Neuronal stem cell (in vitro differentiated cells): ENCODE results near the gene NR2F6.
"Not testable (repeated sequence)": the region's sequence is repeated elsewhere in the genome, so short reads cannot be mapped to it uniquely, and the experiment has no call there.

Experiments
- DNase-seq: peaks from one replicate; pipeline ENCODE4 v3.0.0-alpha.2; 2013; ENCODE audit warnings: low spot score
- H2AFZ ChIP-seq: one replicate; pipeline ENCODE4 v1.6.1; 2013; ENCODE audit warnings: mild to moderate bottlenecking, low read length, inconsistent platforms
- H2AK5ac ChIP-seq: 2 replicates; pipeline ENCODE4 v1.6.1; 2013; ENCODE audit warnings: low read depth, mild to moderate bottlenecking, inconsistent platforms, low read length, moderate library complexity, mixed read lengths
- H2BK120ac ChIP-seq: 2 replicates; pipeline ENCODE4 v1.6.1; 2013; ENCODE audit warnings: low read depth, mild to moderate bottlenecking, inconsistent platforms, low read length, moderate library complexity, mixed read lengths
- H2BK12ac ChIP-seq: one replicate; pipeline ENCODE4 v1.6.1; 2013; ENCODE audit warnings: low read length, inconsistent platforms
- H2BK15ac ChIP-seq: 2 replicates; pipeline ENCODE4 v1.6.1; 2013; ENCODE audit warnings: mild to moderate bottlenecking, low read length, inconsistent platforms, mixed read lengths
- H2BK5ac ChIP-seq: one replicate; pipeline ENCODE4 v1.6.1; 2013; ENCODE audit warnings: inconsistent platforms, mild to moderate bottlenecking, low read length, moderate library complexity
- H3K14ac ChIP-seq: one replicate; pipeline ENCODE4 v1.6.1; 2013; ENCODE audit warnings: low read length, inconsistent platforms
- H3K18ac ChIP-seq: 2 replicates; pipeline ENCODE4 v1.6.1; 2013; ENCODE audit warnings: low read length, inconsistent platforms
- H3K23ac ChIP-seq: 2 replicates; pipeline ENCODE4 v1.6.1; 2013; ENCODE audit warnings: low read depth, mild to moderate bottlenecking, mixed read lengths, low read length, inconsistent platforms; ENCODE audit not compliant: poor library complexity
- H3K27ac ChIP-seq: replicated peaks from 3 replicates; pipeline ENCODE4 v1.5.1; 2013; ENCODE audit warnings: low read length, inconsistent platforms
- H3K27me3 ChIP-seq, 3 experiments: 2 replicates each; pipeline ENCODE4 v1.6.1; 2013; ENCODE audit warnings: low read length in 3 of 3, mild to moderate bottlenecking in 2 of 3, inconsistent platforms in 1 of 3, low read depth in 1 of 3, mixed read lengths in 1 of 3, moderate library complexity in 1 of 3; ENCODE audit not compliant: control insufficient read depth in 3 of 3, insufficient read depth in 3 of 3
- H3K36me3 ChIP-seq, 2 donors: replicated peaks in 1 of 2; 2 replicates each; pipeline ENCODE4 v1.6.1; 2013; ENCODE audit warnings: low read length in 2 of 2; ENCODE audit not compliant: control insufficient read depth in 2 of 2, insufficient read depth in 2 of 2
- H3K4ac ChIP-seq: 2 replicates; pipeline ENCODE4 v1.6.1; 2013; ENCODE audit warnings: inconsistent platforms, mild to moderate bottlenecking, low read length, moderate library complexity
- H3K4me1 ChIP-seq, 2 donors: 1 replicate in 1 of 2; 2 replicates in 1 of 2; pipeline ENCODE4 v1.6.1; 2013; ENCODE audit warnings: low read length in 2 of 2, low read depth in 1 of 2; ENCODE audit not compliant: control insufficient read depth in 2 of 2, insufficient read depth in 1 of 2
- H3K4me2 ChIP-seq: one replicate; pipeline ENCODE4 v1.6.1; 2013; ENCODE audit warnings: mild to moderate bottlenecking, low read length, inconsistent platforms; ENCODE audit not compliant: insufficient read depth, poor library complexity, severe bottlenecking
- H3K4me3 ChIP-seq, 2 donors: 2 replicates each; pipeline ENCODE4 v1.5.1; 2013; ENCODE audit warnings: low read length in 2 of 2, mild to moderate bottlenecking in 2 of 2, inconsistent platforms in 1 of 2, moderate library complexity in 1 of 2
- H3K79me1 ChIP-seq: one replicate; pipeline ENCODE4 v1.6.1; 2013; ENCODE audit warnings: low read depth, mild to moderate bottlenecking, inconsistent platforms, low read length, moderate library complexity
- H3K9ac ChIP-seq: one replicate; pipeline ENCODE4 v1.6.1; 2013; ENCODE audit warnings: mild to moderate bottlenecking, low read depth, low read length, inconsistent platforms; ENCODE audit not compliant: poor library complexity
- H3K9me3 ChIP-seq, 2 donors: replicated peaks in 1 of 2; 2 replicates each; pipeline versions ENCODE3 to v1.6.1; 2013; ENCODE audit warnings: low read length in 2 of 2, mild to moderate bottlenecking in 2 of 2, inconsistent platforms in 1 of 2, low read depth in 1 of 2, mixed read lengths in 1 of 2, moderate library complexity in 1 of 2; ENCODE audit not compliant: control insufficient read depth in 2 of 2, insufficient read depth in 1 of 2
- H4K8ac ChIP-seq: one replicate; pipeline ENCODE4 v1.6.1; 2013; ENCODE audit warnings: low read depth, mild to moderate bottlenecking, inconsistent platforms, low read length, moderate library complexity
- H4K91ac ChIP-seq: one replicate; pipeline ENCODE4 v1.6.1; 2013; ENCODE audit warnings: low read length, low read depth, mild to moderate bottlenecking, inconsistent platforms; ENCODE audit not compliant: poor library complexity
- WGBS, 2 donors: extraction: QIAGEN DNeasy Blood & Tissue Kit; methylation state at CpG; one replicate each; pipeline ENCODE4 v1.1.7; 2013; ENCODE audit warnings: missing lambda C conversion rate in 2 of 2, mixed read lengths in 1 of 2; ENCODE audit not compliant: insufficient read length in 2 of 2, insufficient replicate concordance in 1 of 2; ENCODE audit errors: extremely low coverage in 2 of 2; 5-methylcytosine and 5-hydroxymethylcytosine counted together

Gene NR2F6

GRCh38 chr19:17191736-17192135 is 54.0 kb downstream of the NR2F6 start:
- WGBS, 2 donors: no CpG with 5 or more reads among the region's 6 CpGs
- not testable (repeated sequence) for H2BK120ac ChIP-seq, H3K18ac ChIP-seq, H2AFZ ChIP-seq, H2BK15ac ChIP-seq, H3K27me3 ChIP-seq, H2BK12ac ChIP-seq, H3K4me3 ChIP-seq, DNase-seq, H3K9me3 ChIP-seq, H3K79me1 ChIP-seq, H3K4me1 ChIP-seq, H3K23ac ChIP-seq, H2AK5ac ChIP-seq, H3K4me2 ChIP-seq, H2BK5ac ChIP-seq, H3K27ac ChIP-seq, H3K4ac ChIP-seq, H4K91ac ChIP-seq, H3K14ac ChIP-seq, H3K9ac ChIP-seq, H4K8ac ChIP-seq
- peaks cover 41 to 91% of the 10 kb centered on the region in 2 donors for H3K36me3 ChIP-seq

GRCh38 chr19:17185590-17185989 is 60.1 kb downstream of the NR2F6 start:
- Histone ChIP-seq H2AK5ac (no peak overlapping the region), H3K4ac (no peak overlapping the region), H3K27ac (no peak overlapping the region), H2BK120ac (no peak overlapping the region), H3K4me2 (no peak overlapping the region), H3K27me3 (no peaks in the 10 kb centered on the region), H4K91ac (no peak overlapping the region), H3K79me1 (no peaks in the 10 kb centered on the region), H3K4me1 (no peaks in the 10 kb centered on the region), H3K9me3 (no peaks in the 10 kb centered on the region), H3K36me3 (peaks cover 30 to 90% of the 10 kb centered on the region in 2 donors), H2BK15ac (no peak overlapping the region), H2AFZ (no peak overlapping the region), H3K4me3 (no peak overlapping the region), H3K14ac (no peak overlapping the region), H3K9ac (no peak overlapping the region), H3K23ac (no peak overlapping the region), H2BK5ac (no peak overlapping the region), H4K8ac (no peak overlapping the region), H3K18ac (no peak overlapping the region), H2BK12ac (no peak overlapping the region)
- DNase-seq: no peak
- no CpG with 5 or more reads among the region's 8 CpGs for WGBS, 2 donors

DNA sequence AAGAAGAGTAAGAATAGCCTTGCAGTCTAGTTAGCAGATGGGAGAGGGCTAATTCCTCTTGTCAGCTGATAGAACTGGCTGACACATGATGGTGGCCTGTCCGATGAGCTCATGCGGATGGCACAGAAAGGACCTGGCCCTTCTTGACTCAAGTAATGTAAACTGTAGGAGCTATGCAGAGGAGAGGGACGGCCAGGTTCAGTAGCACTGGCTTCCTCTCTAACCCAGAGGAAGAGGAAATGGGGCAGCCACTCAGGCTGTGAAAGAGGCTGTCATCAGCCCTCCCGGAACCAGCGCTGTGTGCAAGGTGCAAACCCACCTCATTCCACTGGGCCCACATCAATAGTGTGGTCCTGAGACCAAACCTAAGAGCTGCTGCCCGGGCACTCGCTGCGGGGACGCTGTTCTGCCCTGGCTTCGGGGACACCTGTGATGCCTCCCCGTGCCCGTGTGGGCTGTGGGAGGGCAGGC is 61.3 kb downstream of the NR2F6 start:
- Histone ChIP-seq H3K27me3 (no peaks in the 10 kb centered on the region), H4K91ac (no peak overlapping the region), H3K4me2 (no peak overlapping the region), H3K36me3 (peaks cover 29 to 85% of the 10 kb centered on the region in 2 donors), H4K8ac (no peak overlapping the region), H3K79me1 (no peaks in the 10 kb centered on the region), H3K4ac (no peak overlapping the region), H3K27ac (no peak overlapping the region), H3K9me3 (no peaks in the 10 kb centered on the region), H3K23ac (no peak overlapping the region), H2BK5ac (no peak overlapping the region), H2BK15ac (no peak overlapping the region), H3K4me3 (no peak overlapping the region), H3K9ac (peak overlapping the region; percentile 21), H2AK5ac (peak overlapping the region; percentile 46), H2AFZ (no peak overlapping the region), H2BK120ac (no peak overlapping the region), H3K4me1 (no peaks in the 10 kb centered on the region), H3K18ac (no peak overlapping the region), H2BK12ac (no peak overlapping the region), H3K14ac (no peak overlapping the region)
- no CpG with 5 or more reads among the region's 12 CpGs for WGBS, 2 donors
- DNase-seq: no peak

- DNase-seq: no peak
- no peaks in the 10 kb centered on the region for H3K4me1 ChIP-seq
- no peak overlapping the region for H3K27ac ChIP-seq
- no peaks in the 10 kb centered on the region for H3K79me1 ChIP-seq
- H3K4ac ChIP-seq: no peak overlapping the region
- H3K9ac ChIP-seq: no peak overlapping the region
- H3K18ac ChIP-seq: no peak overlapping the region
- no peak overlapping the region for H3K4me3 ChIP-seq
- no peak overlapping the region for H2AFZ ChIP-seq
- H2BK15ac ChIP-seq: no peak overlapping the region
- H3K27me3 ChIP-seq: no peaks in the 10 kb centered on the region
- H3K9me3 ChIP-seq: no peaks in the 10 kb centered on the region
- no peak overlapping the region for H4K91ac ChIP-seq
- H3K23ac ChIP-seq: no peak overlapping the region
- H3K4me2 ChIP-seq: no peak overlapping the region
- no peak overlapping the region for H2BK12ac ChIP-seq
- H2AK5ac ChIP-seq: no peak overlapping the region
- no peak overlapping the region for H2BK120ac ChIP-seq
- no peak overlapping the region for H2BK5ac ChIP-seq
- H4K8ac ChIP-seq: no peak overlapping the region
- H3K14ac ChIP-seq: no peak overlapping the region
- peaks cover 27 to 85% of the 10 kb centered on the region in 2 donors for H3K36me3 ChIP-seq
- no CpG with 5 or more reads among the region's 11 CpGs for WGBS, 2 donors
Measured at GRCh38 chr19:17183858-17184321, 61.8 kb downstream of the NR2F6 start.
